Peyer's patch (tissue), 4 donors: ENCODE data around the gene ATP9B. TPM values are rescaled to one million over a fixed set of nuclear protein-coding genes. Genes with fewer than 3 reads are reported as not detected.

Source experiments
- DNase-seq, 3 donors: peaks; one replicate each; pipeline ENCODE4 v3.0.0-alpha.2; 2017 to 2019
- H3K27ac ChIP-seq, 4 donors: fragments of 200-600 bp; sonication (generic); one replicate each; pipeline ENCODE4 v1.5.1; 2016 to 2019
- H3K27me3 ChIP-seq, 2 donors: fragments of 200-600 bp; sonication (generic); one replicate each; pipeline ENCODE4 v1.5.1; 2019
- H3K36me3 ChIP-seq, 3 donors: fragments of 200-600 bp; sonication (generic); one replicate each; pipeline ENCODE4 v1.5.1; 2016 to 2019
- H3K4me1 ChIP-seq, 4 donors: fragments of 200-600 bp; sonication (generic); one replicate each; pipeline ENCODE4 v1.5.1; 2016 to 2019
- H3K4me3 ChIP-seq, 4 donors: fragments of 200-600 bp; sonication (generic); 1 replicate in 3 of 4; 2 replicates in 1 of 4; pipeline ENCODE4 v1.5.1; 2016 to 2019; ENCODE audit warnings: mild to moderate bottlenecking in 1 of 4
- H3K9me3 ChIP-seq, 4 donors: fragments of 200-600 bp; sonication (generic); one replicate each; pipeline ENCODE4 v1.5.1; 2016 to 2019; ENCODE audit warnings: mild to moderate bottlenecking in 1 of 4
- CTCF ChIP-seq, 6 experiments: fragments of 450-650 bp in 4 of 6; fragments of 200-600 bp in 2 of 6; sonication (generic) in 1 of 6; IDR thresholded peaks; one replicate each; pipeline ENCODE4 v1.5.1; 2017 to 2019; ENCODE audit warnings: antibody characterized with exemption in 6 of 6, mild to moderate bottlenecking in 3 of 6, moderate library complexity in 1 of 6
- POLR2A ChIP-seq, 2 donors: fragments of 450-650 bp; IDR thresholded peaks; one replicate each; pipeline ENCODE4 v1.5.1; 2017; ENCODE audit warnings: antibody characterized with exemption in 2 of 2, mild to moderate bottlenecking in 2 of 2, moderate library complexity in 2 of 2
- total RNA-seq, 4 donors: library from RNA; depleted of rRNA; stranded (reverse); fragments of >200 nt; gene quantifications; one replicate each; pipeline ENCODE4 v1.1.0, GENCODE V29; 2016

ATP9B gene
- total RNA-seq, 4 donors from 2014 or later: 37.5 to 107 (median 61.9) TPM

- no peaks in the 10 kb centered on the region for H3K36me3 ChIP-seq
- H3K27ac ChIP-seq: peak overlapping the region; percentile 79 to 100 (median 87)
- H3K27me3 ChIP-seq: peaks cover 0 to 11% of the 10 kb centered on the region in 2 donors
- H3K4me3 ChIP-seq: peak overlapping the region; percentile 47 to 70 (median 55)
- TF ChIP-seq CTCF (IDR thresholded peaks at IDR 0.05): no peak
- no peaks in the 10 kb centered on the region for H3K9me3 ChIP-seq
- H3K4me1 ChIP-seq: peaks cover 4 to 33% (median 17%) of the 10 kb centered on the region in 4 donors
- peak; percentile 52 to 61 (median 54) for DNase-seq
These were observed 324.0 kb downstream of the ATP9B start for GRCh38 chr18:79393181-79393634.

GRCh38 chr18:79393635-79394533 lies 324.7 kb downstream of the ATP9B start:
- DNase-seq: peak; percentile 53 to 85 (median 83)
- TF ChIP-seq CTCF (IDR thresholded peaks at IDR 0.05): no peak
- no peak for TF ChIP-seq POLR2A (IDR thresholded peaks at IDR 0.05)
- H3K27ac ChIP-seq: peak overlapping the region; percentile 79 to 100 (median 87)
- no peaks in the 10 kb centered on the region for H3K36me3 ChIP-seq
- H3K9me3 ChIP-seq: no peaks in the 10 kb centered on the region
- peaks cover 0 to 11% of the 10 kb centered on the region in 2 donors for H3K27me3 ChIP-seq
- peaks cover 4 to 33% (median 20%) of the 10 kb centered on the region in 4 donors for H3K4me1 ChIP-seq
- peak overlapping the region; percentile 47 to 70 (median 55) for H3K4me3 ChIP-seq

- Histone ChIP-seq H3K9me3 (no peaks in the 10 kb centered on the region), H3K4me3 (peak overlapping the region; percentile 47 to 70 (median 55)), H3K36me3 (no peaks in the 10 kb centered on the region), H3K27ac (peak overlapping the region; percentile 79 to 100 (median 87)), H3K4me1 (peaks cover 4 to 36% (median 20%) of the 10 kb centered on the region in 4 donors), H3K27me3 (peaks cover 0 to 11% of the 10 kb centered on the region in 2 donors)
- TF ChIP-seq CTCF (IDR thresholded peaks at IDR 0.05) (no peak), POLR2A (IDR thresholded peaks at IDR 0.05) (no peak)
- DNase-seq: peak; percentile 51 to 63 (median 57)
These were observed 325.5 kb downstream of the ATP9B start for GRCh38 chr18:79394534-79395307.

GRCh38 chr18:79395308-79395640 lies 326.1 kb downstream of the ATP9B start:
- Histone ChIP-seq H3K4me1 (peaks cover 4 to 37% (median 20%) of the 10 kb centered on the region in 4 donors), H3K27me3 (peaks cover 0 to 11% of the 10 kb centered on the region in 2 donors), H3K4me3 (peak overlapping the region; percentile 47 to 70 (median 55)), H3K27ac (peak overlapping the region; percentile 79 to 100 (median 87)), H3K36me3 (no peaks in the 10 kb centered on the region), H3K9me3 (no peaks in the 10 kb centered on the region)
- no peak for TF ChIP-seq CTCF (IDR thresholded peaks at IDR 0.05)
- no peak for DNase-seq

GRCh38 chr18:79395761-79396404 lies 326.7 kb downstream of the ATP9B start, which contains the start of gene NFATC1:
TSS of gene NFATC1 (plus strand) at chr18:79395930. CDS start at chr18:79396225, 295 bp downstream.
- Histone ChIP-seq H3K4me1 (peaks cover 4 to 37% (median 20%) of the 10 kb centered on the region in 4 donors), H3K27me3 (peaks cover 0 to 11% of the 10 kb centered on the region in 2 donors), H3K36me3 (no peaks in the 10 kb centered on the region), H3K27ac (peak within 1 kb of the TSS; percentile 86 to 100 (median 90)), H3K4me3 (peak within 1 kb of the TSS; percentile 52 to 70 (median 59)), H3K9me3 (no peaks in the 10 kb centered on the region)
- peak; percentile 60 to 82 (median 66) for DNase-seq
- no peak for TF ChIP-seq CTCF (IDR thresholded peaks at IDR 0.05)
- no peak for TF ChIP-seq POLR2A (IDR thresholded peaks at IDR 0.05)
